ENCODE data around the gene EXOC2.
"Not testable (repeated sequence)": the region's sequence is repeated elsewhere in the genome, so short reads cannot be mapped to it uniquely, and the experiment has no call there.

Gene EXOC2

GRCh38 chr6:593907-594212 is 99.1 kb downstream of the EXOC2 start:
- in situ Hi-C loops (cut with MboI; ENCODE audit: low sequenced_read_pairs): loop anchor here (25.0 kb wide), 2 partner anchors 193 to 818 kb away; no protein-coding TSS in a partner anchor

GRCh38 chr6:593139-593906 is 99.6 kb downstream of the EXOC2 start:
- in situ Hi-C loops (cut with MboI; ENCODE audit: low sequenced_read_pairs): loop anchor here (25.0 kb wide), 2 partner anchors 194 to 819 kb away; no protein-coding TSS in a partner anchor

GRCh38 chr6:589090-589489 is 103.8 kb downstream of the EXOC2 start:
- in situ Hi-C loops (cut with MboI; ENCODE audit: low sequenced_read_pairs): loop anchor here (25.0 kb wide), 2 partner anchors 198 to 823 kb away; no protein-coding TSS in a partner anchor

DNA sequence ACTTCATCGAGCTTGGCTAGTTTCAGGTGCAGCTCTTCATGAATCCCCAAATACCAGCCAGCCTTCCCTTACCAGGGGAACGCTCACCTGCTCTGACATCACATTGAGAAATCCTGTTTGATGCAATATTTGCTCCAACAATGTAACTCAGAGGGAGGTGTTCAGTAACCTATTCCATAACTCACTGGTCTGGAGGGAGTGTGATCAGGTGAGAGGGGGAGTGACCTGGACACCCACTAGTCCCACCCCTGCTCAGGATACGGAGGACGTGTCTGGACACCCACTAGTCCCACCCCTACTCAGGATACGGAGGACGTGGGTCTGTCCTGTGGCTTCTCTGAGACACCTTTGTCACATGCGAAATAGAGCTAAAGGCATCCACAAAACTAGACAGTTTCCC is 106.4 kb downstream of the EXOC2 start:
- in situ Hi-C loops (cut with MboI; ENCODE audit: low sequenced_read_pairs): loop anchor here (25.0 kb wide), 2 partner anchors 201 to 826 kb away; no protein-coding TSS in a partner anchor

DNA sequence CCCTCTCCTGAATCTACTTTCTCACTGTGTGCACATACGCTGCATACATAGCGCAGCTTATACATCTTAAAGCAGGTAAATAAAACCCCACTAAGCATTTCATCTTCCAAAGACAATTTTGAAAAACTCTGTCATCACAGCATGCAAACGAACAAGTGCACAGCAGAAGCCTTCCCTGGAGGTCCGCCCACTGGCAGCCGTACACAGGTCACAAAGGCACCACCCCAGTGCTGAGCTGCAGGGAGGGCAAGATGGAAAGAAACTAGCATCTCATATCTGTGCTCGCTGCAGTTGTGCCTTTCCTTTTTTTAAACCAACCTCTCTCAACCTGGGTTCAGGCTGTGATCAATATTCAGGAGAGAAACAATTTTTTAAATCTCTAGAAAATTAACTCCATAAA is 109.3 kb downstream of the EXOC2 start:
- in situ Hi-C loops (cut with MboI; ENCODE audit: low sequenced_read_pairs): loop anchor here (25.0 kb wide), 2 partner anchors 204 to 829 kb away; no protein-coding TSS in a partner anchor

DNA sequence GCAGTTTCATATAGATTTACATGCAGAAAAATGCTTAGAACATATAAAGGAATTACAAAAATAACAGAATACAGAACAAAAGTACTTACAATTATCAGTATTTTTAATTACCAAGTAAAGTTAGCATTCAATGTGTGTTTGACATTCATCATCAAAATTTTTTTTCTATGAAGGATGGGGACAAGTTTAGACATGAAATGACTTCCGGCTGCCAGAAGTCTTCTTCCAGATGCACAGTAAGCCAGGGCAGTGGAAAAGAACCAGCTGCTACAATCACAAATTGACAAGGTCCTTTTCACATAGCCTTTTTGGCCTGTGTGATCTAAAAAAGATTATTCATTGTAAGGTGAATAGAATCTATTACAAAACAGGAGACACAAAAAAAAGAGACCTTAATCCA is 109.8 kb downstream of the EXOC2 start:
- in situ Hi-C loops (cut with MboI; ENCODE audit: low sequenced_read_pairs): loop anchor here (25.0 kb wide), 2 partner anchors 204 to 829 kb away; no protein-coding TSS in a partner anchor

DNA sequence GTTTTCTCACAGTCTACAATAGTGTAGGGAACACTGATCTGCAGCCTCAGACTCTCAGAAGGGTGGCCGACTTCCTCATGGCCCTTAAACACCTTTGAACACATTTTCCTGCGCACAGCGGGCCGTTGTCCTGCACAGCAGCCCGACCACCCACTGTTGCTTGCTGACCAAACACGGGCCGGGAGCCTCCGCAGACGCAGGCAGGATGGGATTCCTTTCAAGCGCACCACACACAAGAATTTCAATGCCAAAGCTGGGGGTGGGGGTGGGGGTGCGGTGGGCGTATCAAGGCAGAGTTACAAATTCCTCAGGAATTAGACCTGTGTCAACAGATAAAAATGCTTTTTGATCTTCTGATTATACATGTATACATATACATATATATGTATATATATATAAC is 110.6 kb downstream of the EXOC2 start:
- in situ Hi-C loops (cut with MboI; ENCODE audit: low sequenced_read_pairs): loop anchor here (25.0 kb wide), 2 partner anchors 205 to 830 kb away; no protein-coding TSS in a partner anchor

- in situ Hi-C loops (cut with MboI; ENCODE audit: low sequenced_read_pairs): loop anchor here (25.0 kb wide), 2 partner anchors 208 to 833 kb away; no protein-coding TSS in a partner anchor
These were observed 113.6 kb downstream of the EXOC2 start for GRCh38 chr6:579339-579738.

DNA sequence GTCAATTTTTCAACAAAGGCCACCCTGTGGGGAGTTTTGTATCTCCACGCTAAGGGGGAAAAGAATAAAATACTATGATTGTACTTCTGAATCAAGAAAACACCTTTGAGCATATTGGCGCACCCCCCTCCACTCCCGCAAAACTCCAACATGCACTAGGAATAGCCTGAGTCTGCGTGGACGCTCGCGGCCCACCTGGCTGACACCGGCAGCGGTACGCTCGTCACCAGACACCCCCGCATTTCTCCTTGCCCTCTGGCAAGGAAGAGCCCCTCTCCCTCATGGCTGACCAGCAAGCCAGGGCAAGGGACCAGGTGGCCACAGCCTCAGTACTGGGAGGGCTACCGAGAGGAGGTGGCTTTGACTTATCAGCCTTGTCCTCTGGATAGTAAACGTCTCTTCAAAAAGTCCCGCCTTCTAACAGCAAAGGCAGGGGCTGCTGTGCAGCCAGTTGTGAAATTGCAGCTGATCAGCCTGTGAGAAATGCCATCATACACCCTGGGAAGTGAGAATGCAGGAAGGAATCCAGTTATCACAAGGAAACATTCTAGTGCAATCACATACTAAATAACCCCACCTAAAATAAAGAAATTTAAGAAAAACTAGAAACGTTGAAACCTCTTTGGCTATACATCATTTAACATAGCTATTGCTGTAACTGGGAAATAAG is 120.2 kb downstream of the EXOC2 start:
- in situ Hi-C loops (cut with MboI; ENCODE audit: low sequenced_read_pairs): no loop called here

DNA sequence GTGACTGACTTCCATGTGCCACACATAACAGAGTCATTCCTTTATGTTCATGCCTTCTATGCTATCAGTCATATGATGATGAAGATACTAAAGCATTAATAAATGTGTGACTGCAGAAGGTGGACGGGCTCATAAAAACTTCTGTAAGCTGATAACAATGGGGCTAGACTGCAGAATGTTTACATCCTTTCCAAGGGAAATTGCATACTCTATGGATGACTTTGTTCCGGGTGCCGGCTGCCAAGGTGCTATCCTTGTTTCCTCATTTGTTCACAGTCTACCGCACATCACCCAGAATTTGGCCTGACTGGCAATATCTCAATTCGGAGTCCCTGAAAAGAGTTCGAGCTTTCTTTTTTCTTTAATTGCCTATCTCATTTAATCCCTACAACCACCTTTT is 121.0 kb downstream of the EXOC2 start:
- in situ Hi-C loops (cut with MboI; ENCODE audit: low sequenced_read_pairs): no loop called here

GRCh38 chr6:570825-571224 is 122.1 kb downstream of the EXOC2 start:
- in situ Hi-C loops (cut with MboI; ENCODE audit: low sequenced_read_pairs): no loop called here

DNA sequence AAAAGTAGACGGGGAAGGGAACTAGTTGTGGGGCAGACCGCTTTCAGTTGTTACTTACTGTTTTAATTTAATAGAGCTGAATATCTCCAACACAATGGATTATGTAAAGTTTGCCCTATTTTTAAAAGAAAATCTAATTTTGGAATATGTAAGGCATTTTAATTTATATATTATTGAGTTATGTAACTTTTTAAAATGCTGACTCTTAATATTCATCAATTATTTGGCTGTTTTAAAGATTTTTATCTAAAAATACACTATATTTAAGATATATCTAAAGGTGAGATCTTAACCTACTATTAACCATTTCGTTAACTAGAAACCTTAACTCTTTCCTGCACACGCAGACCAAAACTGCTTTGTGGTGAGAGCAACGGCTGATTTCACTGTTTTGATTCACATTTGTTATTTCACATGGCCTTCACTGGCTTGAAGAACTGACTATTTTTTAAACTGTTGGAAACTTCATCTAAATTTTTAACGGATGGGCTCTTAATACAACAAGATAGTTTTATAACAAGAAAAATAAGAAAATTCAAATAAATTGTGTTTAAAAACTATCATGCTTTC is 123.9 kb downstream of the EXOC2 start:
- in situ Hi-C loops (cut with MboI; ENCODE audit: low sequenced_read_pairs): no loop called here

DNA sequence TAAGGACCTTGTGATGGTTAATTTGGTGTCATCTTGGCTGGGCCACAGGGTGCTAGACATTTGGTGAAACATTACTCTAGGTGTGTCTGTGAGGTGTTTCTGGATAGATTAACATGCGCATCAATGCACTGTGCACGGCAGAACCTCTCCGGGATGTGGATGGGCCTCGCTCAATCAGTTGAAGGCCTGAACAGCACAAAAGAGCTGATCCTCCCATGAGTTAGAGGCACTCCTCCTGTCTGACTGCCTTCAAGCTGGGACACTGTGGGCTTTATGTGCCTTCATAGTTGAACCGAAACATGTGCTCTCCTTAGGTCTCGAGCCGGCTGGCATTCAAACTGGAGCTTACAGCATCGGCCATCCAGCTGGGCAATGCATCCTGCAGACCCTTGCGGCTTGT is 124.9 kb downstream of the EXOC2 start:
- in situ Hi-C loops (cut with MboI; ENCODE audit: low sequenced_read_pairs): no loop called here

DNA sequence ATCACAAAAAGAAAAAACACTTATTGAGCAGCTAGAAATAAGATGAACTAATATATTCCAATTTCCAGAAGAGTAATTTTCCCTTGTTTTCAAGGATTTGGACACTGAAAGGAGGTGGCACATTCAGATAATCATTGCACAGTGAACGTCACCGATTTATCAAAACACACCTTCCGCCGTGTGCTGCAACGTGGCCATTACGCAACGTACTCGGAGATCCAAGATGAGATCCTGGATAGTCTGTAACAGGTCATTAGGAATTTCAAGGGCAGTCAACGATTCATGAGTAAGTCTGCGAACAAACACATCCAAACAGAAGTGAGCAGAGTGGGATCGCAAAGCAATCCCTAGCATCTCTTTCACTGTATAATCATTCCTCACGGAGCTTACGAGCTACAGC is 129.1 kb downstream of the EXOC2 start:
- in situ Hi-C loops (cut with MboI; ENCODE audit: low sequenced_read_pairs): no loop called here

GRCh38 chr6:562052-562676 is 130.8 kb downstream of the EXOC2 start:
- in situ Hi-C loops (cut with MboI; ENCODE audit: low sequenced_read_pairs): no loop called here

- in situ Hi-C loops (cut with MboI; ENCODE audit: low sequenced_read_pairs): not testable (repeated sequence)
These were observed 131.6 kb downstream of the EXOC2 start for GRCh38 chr6:561335-561734.

GRCh38 chr6:558959-559358 is 134.0 kb downstream of the EXOC2 start:
- in situ Hi-C loops (cut with MboI; ENCODE audit: low sequenced_read_pairs): no loop called here

- in situ Hi-C loops (cut with MboI; ENCODE audit: low sequenced_read_pairs): no loop called here
These were observed 134.8 kb downstream of the EXOC2 start for GRCh38 chr6:558089-558488.

GRCh38 chr6:551829-552350 is 141.0 kb downstream of the EXOC2 start:
- in situ Hi-C loops (cut with MboI; ENCODE audit: low sequenced_read_pairs): no loop called here

DNA sequence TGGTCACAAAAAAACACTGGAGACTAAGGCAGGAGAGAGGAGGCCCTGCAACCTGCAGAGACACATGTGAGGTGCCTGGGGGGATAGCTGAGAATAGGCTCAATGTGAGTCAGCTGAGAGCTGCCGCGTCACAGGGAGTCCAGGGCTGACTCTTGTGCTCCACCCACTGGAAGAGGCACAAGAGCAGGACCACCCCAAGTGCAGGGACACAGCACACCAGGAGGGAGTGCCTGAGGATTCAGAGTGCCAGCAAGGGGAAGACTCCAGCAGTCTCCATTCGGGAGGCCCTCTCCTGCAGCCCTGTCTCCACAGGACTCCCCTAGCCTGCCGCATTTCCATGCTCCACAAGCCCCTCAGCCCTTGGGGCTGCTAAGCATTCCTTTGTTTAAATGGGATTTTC is 141.5 kb downstream of the EXOC2 start:
- in situ Hi-C loops (cut with MboI; ENCODE audit: low sequenced_read_pairs): no loop called here

DNA sequence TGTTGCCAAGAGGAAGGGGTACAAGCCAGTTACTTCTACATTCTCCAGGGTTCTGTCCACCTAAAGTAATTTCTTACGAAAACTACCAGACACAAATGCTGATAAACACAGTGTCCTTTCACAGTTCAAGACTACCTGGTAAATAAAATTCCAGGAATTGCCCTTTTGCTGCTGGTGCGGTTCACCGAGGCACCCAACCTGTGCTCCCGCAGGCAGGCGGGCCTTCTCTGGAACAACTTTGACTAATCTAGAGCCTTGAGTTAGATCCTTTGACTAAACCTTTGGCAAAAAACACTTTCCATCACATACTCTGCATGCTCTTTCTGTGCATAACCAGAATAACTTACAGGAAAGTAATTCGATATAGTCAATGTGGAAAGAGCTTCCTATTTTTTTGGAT is 143.0 kb downstream of the EXOC2 start:
- in situ Hi-C loops (cut with MboI; ENCODE audit: low sequenced_read_pairs): no loop called here
